ENCODE results near the gene ANKS6.
"Not testable (repeated sequence)": the region's sequence is repeated elsewhere in the genome, so short reads cannot be mapped to it uniquely, and the experiment has no call there.

Gene ANKS6

GRCh38 chr9:98700801-98701200 is 95.6 kb downstream of the ANKS6 start:
- DNase-seq: no peak

GRCh38 chr9:98698856-98699255 is 97.5 kb downstream of the ANKS6 start:
- DNase-seq: peak in 3 of 14 donors; percentile 9 to 89 (median 11)

- no peak for DNase-seq
These were observed 101.4 kb downstream of the ANKS6 start for GRCh38 chr9:98694943-98695342.

- no peak for DNase-seq
These were observed 104.0 kb downstream of the ANKS6 start for GRCh38 chr9:98692392-98692791.

DNA sequence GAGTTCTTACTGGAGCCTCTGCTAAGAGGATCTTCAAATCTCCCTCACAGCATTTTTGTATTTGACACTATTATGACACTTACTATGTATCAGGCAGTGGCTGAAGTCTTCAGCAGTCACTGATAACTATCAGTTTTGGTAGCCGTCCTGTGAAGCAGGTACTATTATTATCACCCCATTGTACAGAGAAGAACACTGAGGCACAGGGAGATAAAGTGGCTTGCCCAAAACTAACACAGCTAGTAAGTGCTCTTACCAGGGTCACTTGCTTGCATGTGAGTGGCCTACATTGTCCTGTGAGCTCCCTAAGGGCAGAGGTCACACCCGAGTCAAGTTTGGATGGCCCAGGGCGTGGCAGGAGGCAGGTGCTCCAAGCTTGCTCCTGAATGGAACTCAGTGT is 104.5 kb downstream of the ANKS6 start:
- no peak for DNase-seq

DNA sequence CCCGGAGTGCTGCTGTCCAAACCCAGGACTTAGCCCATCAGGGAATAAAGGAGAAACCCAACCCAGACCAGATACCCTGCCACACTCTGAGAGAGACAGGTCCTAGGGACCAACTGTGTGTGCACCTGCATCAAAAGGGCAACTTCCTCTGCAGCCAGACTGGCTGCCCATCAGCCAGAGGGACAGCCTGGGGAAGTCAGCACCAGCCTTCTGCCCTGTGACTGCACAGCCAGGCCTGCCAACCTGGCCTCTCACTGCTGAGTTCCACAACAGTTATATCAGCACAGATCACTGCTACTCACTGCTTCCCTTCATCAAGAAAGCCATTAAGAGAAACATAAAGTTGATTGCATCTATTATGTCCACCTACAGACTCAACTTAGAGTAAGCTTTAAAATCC is 105.7 kb downstream of the ANKS6 start:
- peak in 1 of 14 donors; percentile 86 for DNase-seq

DNA sequence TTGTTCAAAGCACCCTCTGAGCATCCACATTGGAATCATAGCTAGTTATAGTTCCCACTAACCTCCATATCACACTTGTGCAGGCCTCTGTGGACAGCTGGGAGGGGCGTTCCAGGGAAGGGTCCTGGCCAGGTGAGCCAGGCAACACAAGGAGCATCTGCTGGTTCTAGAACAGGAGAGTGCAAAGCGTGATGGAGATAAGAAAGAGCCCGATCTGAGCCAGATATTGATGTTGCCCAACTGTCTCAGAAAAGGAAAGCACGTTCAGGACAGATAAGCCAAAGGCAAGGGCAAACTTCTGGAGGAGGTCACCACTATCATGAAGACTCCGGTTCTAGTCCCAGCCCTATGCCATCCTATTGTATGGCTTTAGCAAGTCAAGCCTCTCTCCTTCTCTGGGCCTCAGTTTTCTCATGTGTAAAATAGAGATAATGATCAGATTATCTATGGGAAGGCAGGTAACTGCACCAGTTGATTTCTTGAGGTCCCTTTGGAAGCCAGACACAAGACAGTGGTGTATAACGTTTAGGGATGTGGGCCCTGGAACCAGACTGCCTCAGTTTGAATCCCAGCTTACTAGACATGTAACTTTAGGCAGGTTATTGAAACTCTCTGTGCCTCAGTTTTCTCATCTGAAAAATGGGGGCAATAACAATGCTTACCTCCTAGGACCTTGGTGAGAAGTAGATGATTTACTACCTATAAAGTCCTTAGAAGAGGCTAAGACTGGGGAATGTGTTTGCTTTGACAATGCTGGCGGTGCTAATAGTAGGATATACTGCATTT is 107.5 kb downstream of the ANKS6 start:
- DNase-seq: no peak

GRCh38 chr9:98687911-98688310 is 108.4 kb downstream of the ANKS6 start:
- no peak for DNase-seq

DNA sequence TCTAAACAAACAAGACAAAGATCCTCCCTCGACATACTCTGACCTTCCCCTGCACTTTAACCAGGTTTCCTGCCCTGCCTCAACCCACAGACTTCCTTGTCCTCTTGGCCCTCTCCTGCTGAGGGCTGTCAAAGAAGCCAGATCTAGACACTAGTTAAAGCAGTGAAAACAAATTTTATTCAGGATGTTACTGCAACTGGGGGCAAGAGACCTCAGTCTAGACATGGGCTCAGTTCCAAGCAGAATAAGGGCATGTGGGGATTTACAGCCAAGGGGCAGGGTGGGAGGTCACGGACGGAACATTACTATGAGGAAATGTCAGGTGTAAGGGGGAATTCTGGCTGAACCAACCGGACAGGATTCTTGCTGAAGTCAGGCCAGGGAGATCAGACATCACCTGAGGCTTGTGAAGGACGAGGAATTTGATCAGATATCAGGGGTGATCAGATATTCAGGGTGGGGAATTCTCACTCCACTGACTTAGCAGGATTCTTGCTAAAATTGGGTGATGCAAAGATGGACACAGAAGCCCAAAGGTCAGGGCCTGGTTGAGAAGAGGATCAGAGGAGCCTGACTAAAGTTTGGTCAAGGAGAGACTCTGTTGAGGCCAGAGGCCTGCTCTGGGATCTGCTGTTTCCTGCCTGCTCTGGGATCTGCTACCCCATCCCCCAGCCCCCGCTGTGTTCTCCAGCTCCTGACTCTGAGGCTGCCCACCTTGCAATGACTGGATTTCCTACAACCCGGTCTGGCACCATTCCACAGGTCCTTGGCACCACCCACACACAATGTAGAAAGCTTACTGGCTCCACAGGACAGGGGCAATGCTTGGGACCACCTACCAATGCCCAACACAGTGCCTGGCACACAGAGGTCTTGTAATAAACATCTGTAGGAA is 109.1 kb downstream of the ANKS6 start:
- DNase-seq: no peak

- not testable (repeated sequence) for DNase-seq
These were observed 111.5 kb downstream of the ANKS6 start for GRCh38 chr9:98684816-98685215.
